HEK293 (cell line): ENCODE data around the gene PRR35.
"Not testable (repeated sequence)": the region's sequence is repeated elsewhere in the genome, so short reads cannot be mapped to it uniquely, and the experiment has no call there.

ENCODE experiments used
- CTCF ChIA-PET: fragments of 350-600 bp; formaldehyde crosslinking; extraction: SDS; loops from one replicate; lab custom pipeline; 2021; ENCODE audit warnings: antibody characterized with exemption; lab: Yijun Ruan, JAX
- POLR2A ChIA-PET: fragments of 300-600 bp; formaldehyde crosslinking; extraction: SDS; loops from one replicate; lab custom pipeline; 2020; ENCODE audit warnings: antibody characterized with exemption, inconsistent platforms; lab: Yijun Ruan, JAX
- H3K27ac ChIP-seq: fragments of 200-500 bp; sonication (Bioruptor generic); 2 replicates; pipeline ENCODE4 v1.5.1; 2014; ENCODE audit warnings: low read depth, low read length, control low read depth, inconsistent platforms; ENCODE audit errors: extremely low read depth
- H3K36me3 ChIP-seq, 2 experiments: fragments of 200-500 bp in 1 of 2; sonication (Bioruptor generic) in 1 of 2; 1 replicate in 1 of 2; 2 replicates in 1 of 2; pipeline ENCODE4 v1.5.1; 2014 to 2017; ENCODE audit warnings: inconsistent platforms in 2 of 2, low read length in 2 of 2; ENCODE audit not compliant: control insufficient read depth in 2 of 2, insufficient read depth in 1 of 2
- H3K4me1 ChIP-seq: fragments of 200-500 bp; sonication (Bioruptor generic); 2 replicates; pipeline ENCODE4 v1.5.1; 2014; ENCODE audit warnings: mild to moderate bottlenecking, low read length, inconsistent platforms; ENCODE audit not compliant: control insufficient read depth, insufficient read depth
- H3K4me3 ChIP-seq: 2 replicates; pipeline ENCODE4 v1.5.1; 2011; ENCODE audit warnings: low read depth, mild to moderate bottlenecking, control low read depth, low read length, moderate library complexity
- H3K9me3 ChIP-seq: fragments of 200-500 bp; sonication (Bioruptor generic); 2 replicates; pipeline ENCODE4 v1.5.1; 2014; ENCODE audit warnings: low read depth, low read length, inconsistent platforms; ENCODE audit not compliant: control insufficient read depth, insufficient read depth
- GLIS1 ChIP-seq: fragments of 450-650 bp; formaldehyde crosslinking; IDR thresholded peaks from 2 replicates; pipeline ENCODE4 v1.5.1; 2016; ENCODE audit warnings: missing biosample characterization, missing genetic modification characterization
- PRDM10 ChIP-seq: fragments of 450-650 bp; formaldehyde crosslinking; IDR thresholded peaks from 2 replicates; pipeline ENCODE4 v1.5.1; 2016; ENCODE audit warnings: missing biosample characterization, missing genetic modification characterization
- ZNF121 ChIP-seq: fragments of 450-650 bp; formaldehyde crosslinking; IDR thresholded peaks from 2 replicates; pipeline ENCODE4 v1.5.1; 2016; ENCODE audit warnings: missing biosample characterization, missing genetic modification characterization
- ZNF148 ChIP-seq: fragments of 450-650 bp; formaldehyde crosslinking; IDR thresholded peaks from 2 replicates; pipeline ENCODE4 v1.5.0; 2017; ENCODE audit warnings: missing biosample characterization, missing genetic modification characterization, borderline replicate concordance
- ZNF155 ChIP-seq: fragments of 450-650 bp; formaldehyde crosslinking; IDR thresholded peaks from 2 replicates; pipeline ENCODE4 v1.5.1; 2016; ENCODE audit warnings: missing biosample characterization, missing genetic modification characterization
- ZNF2 ChIP-seq: fragments of 450-650 bp; formaldehyde crosslinking; IDR thresholded peaks from 2 replicates; pipeline ENCODE4 v1.5.1; 2016; ENCODE audit warnings: missing biosample characterization, missing genetic modification characterization
- ZNF335 ChIP-seq: fragments of 450-650 bp; formaldehyde crosslinking; conservative IDR thresholded peaks from 2 replicates; pipeline ENCODE4 v1.5.1; 2016; ENCODE audit warnings: missing biosample characterization, missing genetic modification characterization
- ZNF366 ChIP-seq: fragments of 450-650 bp; formaldehyde crosslinking; conservative IDR thresholded peaks from 2 replicates; pipeline ENCODE4 v1.5.1; 2016; ENCODE audit warnings: missing biosample characterization, missing genetic modification characterization
- ZNF585B ChIP-seq: fragments of 450-650 bp; formaldehyde crosslinking; IDR thresholded peaks from 2 replicates; pipeline ENCODE4 v1.5.1; 2016; ENCODE audit warnings: missing biosample characterization, missing genetic modification characterization
- ZNF654 ChIP-seq: fragments of 450-650 bp; formaldehyde crosslinking; IDR thresholded peaks from 2 replicates; pipeline ENCODE4 v1.5.1; 2016; ENCODE audit warnings: low read depth, missing biosample characterization, missing genetic modification characterization

PRR35 gene

GRCh38 chr16:597655-598054 is 37.5 kb downstream of the PRR35 start:
- POLR2A ChIA-PET: interaction anchor here (0.6 kb wide), 1 partner anchor 9 kb away, joined by 3 read pairs; no protein-coding TSS in a partner anchor
- H3K4me1 ChIP-seq, CTCF ChIA-PET, H3K27ac ChIP-seq, H3K4me3 ChIP-seq, H3K9me3 ChIP-seq: not testable (repeated sequence)
- peak; percentile 35; the same call in 1 of the 2 replicates for TF ChIP-seq ZNF121
- H3K36me3 ChIP-seq: peaks cover 0 to 21% of the 10 kb centered on the region in 2 experiments; a peak in 1 of 3 replicates

- POLR2A ChIA-PET: no interaction called here
- CTCF ChIA-PET: interaction anchor here (1.4 kb wide), 1 partner anchor 25 kb away, joined by 4 read pairs; no protein-coding TSS in a partner anchor
- no peaks in the 10 kb centered on the region for H3K4me1 ChIP-seq
- no peak for TF ChIP-seq ZNF155 (tag by site-specific recombination)
- TF ChIP-seq, all 188 proteins: peak for 0
- no peak overlapping the region for H3K27ac ChIP-seq
- H3K36me3 ChIP-seq: peaks cover 0 to 21% of the 10 kb centered on the region in 2 experiments; a peak in 1 of 3 replicates
- H3K4me3 ChIP-seq: no peak overlapping the region
- no peaks in the 10 kb centered on the region for H3K9me3 ChIP-seq
These were observed 38.9 kb downstream of the PRR35 start for GRCh38 chr16:598823-599739.

- TF ChIP-seq ZNF654 (tag by site-specific recombination) (peak; percentile 18; the same call in 1 of the 2 replicates), GLIS1 (tag by site-specific recombination) (peak; percentile 43; the same call in 1 of the 2 replicates), ZNF148 (no peak), ZNF585B (tag by site-specific recombination) (no peak), ZNF2 (tag by site-specific recombination) (peak; percentile 71), ZNF335 (peak; percentile 48)
- TF ChIP-seq, all 188 proteins: peak for 4
- POLR2A ChIA-PET: interaction anchor here (0.8 to 0.9 kb wide), 2 partner anchors 12 to 85 kb away, joined by 3 read pairs; no protein-coding TSS in a partner anchor
- CTCF ChIA-PET: interaction anchor here (0.6 to 2.1 kb wide), 10 partner anchors 8 to 209 kb away, joined by 3 to 8 read pairs (median 4); partner anchors contain the start of genes METTL26 and RAB40C
- H3K27ac ChIP-seq: no peak overlapping the region
- no peak overlapping the region for H3K4me3 ChIP-seq
- H3K36me3 ChIP-seq: peaks cover 0 to 21% of the 10 kb centered on the region in 2 experiments; a peak in 1 of 3 replicates
- H3K4me1 ChIP-seq: no peaks in the 10 kb centered on the region
- no peaks in the 10 kb centered on the region for H3K9me3 ChIP-seq
These were observed 40.6 kb downstream of the PRR35 start for GRCh38 chr16:600781-601180.

DNA sequence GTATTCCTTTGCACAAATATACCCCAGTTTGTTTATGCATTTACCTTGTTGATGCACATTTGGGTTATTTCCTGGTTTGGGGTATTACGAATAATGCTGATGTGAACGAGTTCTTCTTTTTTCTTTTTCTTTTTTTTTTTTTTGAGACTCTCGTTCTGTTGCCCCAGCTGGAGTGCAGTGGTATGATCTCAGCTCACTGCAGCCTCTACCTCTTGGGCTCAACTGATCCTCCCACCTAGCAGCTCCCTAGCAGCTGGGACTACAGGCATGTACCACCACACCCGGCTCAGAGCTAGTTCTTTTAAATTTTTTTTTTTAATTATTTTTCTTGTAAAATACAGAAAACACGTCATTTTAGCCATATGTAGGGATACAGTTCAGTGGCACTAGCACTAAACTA is 43.7 kb downstream of the PRR35 start:
- CTCF ChIA-PET: no interaction called here

More for the DNA sequence above, 43.7 kb downstream of the PRR35 start:
- no peak overlapping the region for H3K27ac ChIP-seq
- POLR2A ChIA-PET: interaction anchor here (1.4 kb wide), 1 partner anchor 32 kb away, joined by 3 read pairs; the partner anchor contains the start of gene METTL26
- TF ChIP-seq ZNF366 (tag by site-specific recombination) (no peak), PRDM10 (tag by site-specific recombination) (peak; percentile 41)
- no peak overlapping the region for H3K4me3 ChIP-seq
- peaks cover 0 to 10% of the 10 kb centered on the region in 2 experiments; a peak in 1 of 3 replicates for H3K36me3 ChIP-seq
- no peaks in the 10 kb centered on the region for H3K4me1 ChIP-seq
- no peaks in the 10 kb centered on the region for H3K9me3 ChIP-seq
